Neural progenitor cell (in vitro differentiated cells): ENCODE results near the gene STK39.
"Not testable (repeated sequence)": the region's sequence is repeated elsewhere in the genome, so short reads cannot be mapped to it uniquely, and the experiment has no call there.

Experiments used
- EZH2 ChIP-seq: fragments of 200-600 bp; sonication (generic); IDR thresholded peaks from 2 replicates; pipeline ENCODE4 v1.6.1; 2017; ENCODE audit warnings: antibody characterized with exemption, mild to moderate bottlenecking, moderate library complexity
- EZH2phosphoT487 ChIP-seq: fragments of 200-600 bp; sonication (generic); IDR thresholded peaks from 2 replicates; pipeline ENCODE4 v1.6.1; 2017; ENCODE audit warnings: antibody characterized with exemption
- TF ChIP-seq, protein P1 (sequence below): fragments of 200-600 bp; sonication (generic); IDR thresholded peaks from 2 replicates; pipeline ENCODE4 v1.5.1; 2017; ENCODE audit warnings: antibody characterized with exemption, mild to moderate bottlenecking

DNA sequence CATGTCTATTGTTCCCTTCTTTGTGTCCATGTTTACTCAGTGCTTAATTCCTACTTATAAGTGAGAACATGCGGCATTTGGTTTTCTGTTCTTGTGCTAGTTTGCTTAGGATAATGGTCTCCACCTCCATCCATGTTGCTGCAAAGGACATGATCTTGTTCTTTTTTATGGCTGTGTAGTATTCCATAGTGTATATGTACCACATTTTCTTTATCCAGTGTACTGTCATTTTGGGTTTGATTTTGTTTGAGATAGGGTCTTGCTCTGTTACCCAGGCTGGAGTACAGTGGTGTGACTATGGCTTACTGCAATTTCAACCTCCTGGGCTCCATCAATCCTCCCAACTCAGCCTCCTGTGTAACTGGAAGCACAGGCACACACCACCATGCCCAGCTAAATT is 125.2 kb downstream of the STK39 start:
- TF ChIP-seq, protein P1, sequence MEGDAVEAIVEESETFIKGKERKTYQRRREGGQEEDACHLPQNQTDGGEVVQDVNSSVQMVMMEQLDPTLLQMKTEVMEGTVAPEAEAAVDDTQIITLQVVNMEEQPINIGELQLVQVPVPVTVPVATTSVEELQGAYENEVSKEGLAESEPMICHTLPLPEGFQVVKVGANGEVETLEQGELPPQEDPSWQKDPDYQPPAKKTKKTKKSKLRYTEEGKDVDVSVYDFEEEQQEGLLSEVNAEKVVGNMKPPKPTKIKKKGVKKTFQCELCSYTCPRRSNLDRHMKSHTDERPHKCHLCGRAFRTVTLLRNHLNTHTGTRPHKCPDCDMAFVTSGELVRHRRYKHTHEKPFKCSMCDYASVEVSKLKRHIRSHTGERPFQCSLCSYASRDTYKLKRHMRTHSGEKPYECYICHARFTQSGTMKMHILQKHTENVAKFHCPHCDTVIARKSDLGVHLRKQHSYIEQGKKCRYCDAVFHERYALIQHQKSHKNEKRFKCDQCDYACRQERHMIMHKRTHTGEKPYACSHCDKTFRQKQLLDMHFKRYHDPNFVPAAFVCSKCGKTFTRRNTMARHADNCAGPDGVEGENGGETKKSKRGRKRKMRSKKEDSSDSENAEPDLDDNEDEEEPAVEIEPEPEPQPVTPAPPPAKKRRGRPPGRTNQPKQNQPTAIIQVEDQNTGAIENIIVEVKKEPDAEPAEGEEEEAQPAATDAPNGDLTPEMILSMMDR: not testable (repeated sequence)
- not testable (repeated sequence) for TF ChIP-seq EZH2, EZH2phosphoT487
